HepG2 (cell line): ENCODE data around the gene NOL4L. TPM values are rescaled to one million over a fixed set of nuclear protein-coding genes. Genes with fewer than 3 reads are reported as not detected.

ENCODE experiments used
- AGO1 ChIP-seq: fragments of 200-400 bp; formaldehyde crosslinking; IDR thresholded peaks from 2 replicates; pipeline ENCODE4 v1.6.1; 2017; ENCODE audit warnings: mild to moderate bottlenecking, low read depth, low read length, moderate library complexity; ENCODE audit not compliant: poor library complexity, severe bottlenecking
- BCL6 ChIP-seq: IDR thresholded peaks from 2 replicates; pipeline ENCODE4 v1.6.1; 2016; ENCODE audit warnings: missing genetic modification reagents, missing compliant biosample characterization
- CCAR2 ChIP-seq: fragments of 200-400 bp; formaldehyde crosslinking; optimal IDR thresholded peaks from 2 replicates; pipeline ENCODE3; 2018; ENCODE audit warnings: low read depth, mild to moderate bottlenecking, low read length, moderate library complexity
- DMAP1 ChIP-seq: IDR thresholded peaks from 2 replicates; pipeline ENCODE4 v1.6.1; 2016
- FOXJ3 ChIP-seq: sonication (generic); formaldehyde crosslinking; IDR thresholded peaks from 2 replicates; pipeline ENCODE4 v1.4.0; 2020; ENCODE audit warnings: missing genetic modification reagents, mild to moderate bottlenecking, borderline replicate concordance
- HNF4A ChIP-seq: sonication (generic); formaldehyde crosslinking; IDR thresholded peaks from 2 replicates; pipeline ENCODE4 v1.4.0; 2020; ENCODE audit warnings: missing genetic modification reagents
- JUN ChIP-seq: sonication (generic); formaldehyde crosslinking; IDR thresholded peaks from 2 replicates; pipeline ENCODE4 v1.4.0; 2020; ENCODE audit warnings: mild to moderate bottlenecking, missing genetic modification reagents
- KDM5A ChIP-seq: fragments of 200-600 bp; sonication (generic); IDR thresholded peaks from 2 replicates; pipeline ENCODE4 v1.7.0; 2018; ENCODE audit warnings: antibody characterized with exemption, mild to moderate bottlenecking, low read length, borderline replicate concordance
- PTBP1 ChIP-seq: fragments of 200-400 bp; formaldehyde crosslinking; IDR thresholded peaks from 2 replicates; pipeline ENCODE4 v1.6.1; 2018; ENCODE audit warnings: low read length, low read depth; ENCODE audit not compliant: poor library complexity, severe bottlenecking
- SETDB1 ChIP-seq: sonication (generic); formaldehyde crosslinking; IDR thresholded peaks from 2 replicates; pipeline ENCODE4 v1.5.1; 2020; ENCODE audit warnings: missing genetic modification reagents, mild to moderate bottlenecking, borderline replicate concordance
- SMAD1 ChIP-seq: sonication (generic); formaldehyde crosslinking; IDR thresholded peaks from 2 replicates; pipeline ENCODE4 v1.4.0; 2020; ENCODE audit warnings: missing genetic modification reagents, low read depth, mild to moderate bottlenecking, borderline replicate concordance
- SNRNP70 ChIP-seq: fragments of 200-400 bp; formaldehyde crosslinking; IDR thresholded peaks from 2 replicates; pipeline ENCODE4 v1.6.1; 2017; ENCODE audit warnings: mild to moderate bottlenecking, low read depth, low read length, moderate library complexity
- ZBTB42 ChIP-seq: sonication (generic); formaldehyde crosslinking; IDR thresholded peaks from 2 replicates; pipeline ENCODE4 v1.5.0; 2020; ENCODE audit warnings: mild to moderate bottlenecking, missing genetic modification reagents
- ZFP82 ChIP-seq: sonication (generic); formaldehyde crosslinking; IDR thresholded peaks from 2 replicates; pipeline ENCODE4 v1.5.1; 2020; ENCODE audit warnings: mild to moderate bottlenecking, missing genetic modification reagents, borderline replicate concordance
- ZNF143 ChIP-seq: sonication (generic); formaldehyde crosslinking; IDR thresholded peaks from 2 replicates; pipeline ENCODE4 v1.4.0; 2020; ENCODE audit warnings: missing genetic modification reagents
- ZNF484 ChIP-seq: sonication (generic); formaldehyde crosslinking; IDR thresholded peaks from 2 replicates; pipeline ENCODE4 v1.5.1; 2020; ENCODE audit warnings: mild to moderate bottlenecking, low read depth, missing genetic modification reagents, borderline replicate concordance
- ZNF558 ChIP-seq: sonication (generic); formaldehyde crosslinking; IDR thresholded peaks from 2 replicates; pipeline ENCODE4 v1.9.0; 2022; ENCODE audit warnings: mild to moderate bottlenecking, missing genetic modification reagents, borderline replicate concordance
- ZNF605 ChIP-seq: sonication (generic); formaldehyde crosslinking; IDR thresholded peaks from 2 replicates; pipeline ENCODE4 v1.8.0; 2022; ENCODE audit warnings: mild to moderate bottlenecking, missing genetic modification reagents
- ZNF883 ChIP-seq: sonication (generic); formaldehyde crosslinking; IDR thresholded peaks from 2 replicates; pipeline ENCODE4 v1.5.1; 2020; ENCODE audit warnings: mild to moderate bottlenecking, missing genetic modification reagents; ENCODE audit errors: not compliant biosample characterization
- polyA plus RNA-seq, 8 experiments: library from polyadenylated mRNA; depleted of rRNA in 3 of 8; stranded (reverse) in 7 of 8; unstranded in 1 of 8; fragments of >200 nt; fragmentation: Illumina TruSeq in 4 of 8; extraction: Trizol in 4 of 8; gene quantifications; 2 replicates each; pipeline versions ENCODE4 v1.2.1 to v1.2.3, GENCODE V29; 2011 to 2016; ENCODE audit warnings: low read depth in 4 of 8, missing spikeins in 1 of 8, mixed read lengths in 1 of 8; ENCODE audit not compliant: insufficient read depth in 1 of 8
- total RNA-seq, 5 experiments: library from RNA; depleted of rRNA; stranded (reverse); fragments of >200 nt; fragmentation: Illumina TruSeq; extraction: Trizol; gene quantifications; 2 replicates each; pipeline ENCODE4 v1.2.3, GENCODE V29; 2016; ENCODE audit warnings: low read depth in 1 of 5
- TF ChIP-seq, protein P1 (sequence below): sonication (generic); formaldehyde crosslinking; IDR thresholded peaks from 2 replicates; pipeline ENCODE4 v1.4.0; 2020; ENCODE audit warnings: missing genetic modification reagents
- TF ChIP-seq, protein P2 (sequence below): sonication (generic); formaldehyde crosslinking; IDR thresholded peaks from 2 replicates; pipeline ENCODE4 v1.9.0; 2022; ENCODE audit warnings: low read depth, missing genetic modification reagents
- TF ChIP-seq, protein P3 (sequence below): sonication (generic); formaldehyde crosslinking; IDR thresholded peaks from 2 replicates; pipeline ENCODE4 v1.5.1; 2020; ENCODE audit warnings: mild to moderate bottlenecking, missing genetic modification reagents

NOL4L gene
- total and polyA plus RNA-seq, 2 of the 13 experiments (the other 11 are each of a cell fraction or from before 2014, with no cell fraction given): 16.6 to 35.4 TPM

DNA sequence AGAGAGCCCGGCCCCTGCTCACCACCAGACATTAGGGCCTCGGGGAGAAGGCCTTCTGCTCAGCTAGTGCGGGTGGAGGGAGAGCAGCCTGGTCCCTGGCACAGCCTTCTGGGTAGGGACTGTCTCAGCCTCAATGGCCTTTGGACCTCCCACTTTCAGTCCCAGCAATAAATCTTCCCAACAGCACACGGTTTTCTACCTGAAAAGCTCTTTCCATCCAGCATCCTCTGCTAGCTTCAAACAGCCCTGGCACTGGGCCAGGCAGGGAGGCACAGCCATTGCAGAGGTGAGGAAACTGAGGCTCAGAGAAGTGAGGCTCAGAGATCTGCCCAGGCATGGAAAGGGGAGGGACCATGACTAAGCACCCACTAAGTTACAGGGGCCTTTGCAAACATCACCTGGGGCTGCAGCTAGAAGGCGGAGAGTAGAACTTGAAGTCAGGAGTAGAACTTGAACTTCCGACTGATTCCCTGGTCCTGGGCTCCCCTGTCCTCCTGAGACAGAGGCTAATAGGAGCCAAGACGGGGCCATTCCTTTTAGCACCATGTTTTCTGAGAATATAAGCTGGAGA, 43.9 kb upstream of the NOL4L start (continued):
- TF ChIP-seq ZNF484 (CRISPR knock-in tag) (no peak), AGO1 (no peak), DMAP1 (CRISPR knock-in tag) (no peak), KDM5A (no peak), SETDB1 (no peak), ZNF605 (0 out of 2 replicates have a peak, but pooled peaks have one; percentile 20), ZNF558 (CRISPR knock-in tag) (no peak), SMAD1 (CRISPR knock-in tag) (0 out of 2 replicates have a peak, but pooled peaks have one; percentile 16), JUN (CRISPR knock-in tag) (no peak), ZBTB42 (CRISPR knock-in tag) (no peak), ZNF883 (CRISPR knock-in tag) (no peak), HNF4A (peak; percentile 67), SNRNP70 (no peak), ZNF143 (peak; percentile 54; the same call in 1 of the 2 replicates), PTBP1 (no peak), BCL6 (0 out of 2 replicates have a peak, but pooled peaks have one; percentile 7), CCAR2 (no peak), FOXJ3 (CRISPR knock-in tag) (no peak), ZFP82 (CRISPR knock-in tag) (no peak)
- TF ChIP-seq, protein P1, sequence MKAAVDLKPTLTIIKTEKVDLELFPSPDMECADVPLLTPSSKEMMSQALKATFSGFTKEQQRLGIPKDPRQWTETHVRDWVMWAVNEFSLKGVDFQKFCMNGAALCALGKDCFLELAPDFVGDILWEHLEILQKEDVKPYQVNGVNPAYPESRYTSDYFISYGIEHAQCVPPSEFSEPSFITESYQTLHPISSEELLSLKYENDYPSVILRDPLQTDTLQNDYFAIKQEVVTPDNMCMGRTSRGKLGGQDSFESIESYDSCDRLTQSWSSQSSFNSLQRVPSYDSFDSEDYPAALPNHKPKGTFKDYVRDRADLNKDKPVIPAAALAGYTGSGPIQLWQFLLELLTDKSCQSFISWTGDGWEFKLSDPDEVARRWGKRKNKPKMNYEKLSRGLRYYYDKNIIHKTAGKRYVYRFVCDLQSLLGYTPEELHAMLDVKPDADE (CRISPR knock-in tag): no peak
- TF ChIP-seq, protein P2, sequence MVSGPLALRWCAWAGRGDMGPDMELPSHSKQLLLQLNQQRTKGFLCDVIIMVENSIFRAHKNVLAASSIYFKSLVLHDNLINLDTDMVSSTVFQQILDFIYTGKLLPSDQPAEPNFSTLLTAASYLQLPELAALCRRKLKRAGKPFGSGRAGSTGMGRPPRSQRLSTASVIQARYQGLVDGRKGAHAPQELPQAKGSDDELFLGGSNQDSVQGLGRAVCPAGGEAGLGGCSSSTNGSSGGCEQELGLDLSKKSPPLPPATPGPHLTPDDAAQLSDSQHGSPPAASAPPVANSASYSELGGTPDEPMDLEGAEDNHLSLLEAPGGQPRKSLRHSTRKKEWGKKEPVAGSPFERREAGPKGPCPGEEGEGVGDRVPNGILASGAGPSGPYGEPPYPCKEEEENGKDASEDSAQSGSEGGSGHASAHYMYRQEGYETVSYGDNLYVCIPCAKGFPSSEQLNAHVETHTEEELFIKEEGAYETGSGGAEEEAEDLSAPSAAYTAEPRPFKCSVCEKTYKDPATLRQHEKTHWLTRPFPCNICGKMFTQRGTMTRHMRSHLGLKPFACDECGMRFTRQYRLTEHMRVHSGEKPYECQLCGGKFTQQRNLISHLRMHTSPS: 0 out of 2 replicates have a peak, but pooled peaks have one; percentile 20
- TF ChIP-seq, protein P3, sequence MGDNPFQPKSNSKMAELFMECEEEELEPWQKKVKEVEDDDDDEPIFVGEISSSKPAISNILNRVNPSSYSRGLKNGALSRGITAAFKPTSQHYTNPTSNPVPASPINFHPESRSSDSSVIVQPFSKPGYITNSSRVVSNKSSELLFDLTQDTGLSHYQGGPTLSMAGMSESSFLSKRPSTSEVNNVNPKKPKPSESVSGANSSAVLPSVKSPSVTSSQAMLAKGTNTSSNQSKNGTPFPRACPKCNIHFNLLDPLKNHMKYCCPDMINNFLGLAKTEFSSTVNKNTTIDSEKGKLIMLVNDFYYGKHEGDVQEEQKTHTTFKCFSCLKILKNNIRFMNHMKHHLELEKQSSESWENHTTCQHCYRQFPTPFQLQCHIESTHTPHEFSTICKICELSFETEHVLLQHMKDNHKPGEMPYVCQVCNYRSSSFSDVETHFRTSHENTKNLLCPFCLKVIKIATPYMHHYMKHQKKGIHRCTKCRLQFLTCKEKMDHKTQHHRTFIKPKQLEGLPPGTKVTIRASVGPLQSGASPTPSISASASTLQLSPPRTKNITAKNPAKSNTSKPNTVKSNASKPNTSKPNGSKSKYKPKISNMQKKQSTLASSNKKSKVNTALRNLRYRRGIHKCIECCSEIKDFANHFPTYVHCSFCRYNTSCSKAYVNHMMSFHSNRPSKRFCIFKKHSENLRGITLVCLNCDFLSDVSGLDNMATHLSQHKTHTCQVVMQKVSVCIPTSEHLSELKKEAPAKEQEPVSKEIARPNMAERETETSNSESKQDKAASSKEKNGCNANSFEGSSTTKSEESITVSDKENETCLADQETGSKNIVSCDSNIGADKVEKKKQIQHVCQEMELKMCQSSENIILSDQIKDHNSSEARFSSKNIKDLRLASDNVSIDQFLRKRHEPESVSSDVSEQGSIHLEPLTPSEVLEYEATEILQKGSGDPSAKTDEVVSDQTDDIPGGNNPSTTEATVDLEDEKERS: no peak
